Measurements from ENCODE around the gene DPH7. TPM values are rescaled to one million over a fixed set of nuclear protein-coding genes. Genes with fewer than 3 reads are reported as not detected.
"Not testable (repeated sequence)": the region's sequence is repeated elsewhere in the genome, so short reads cannot be mapped to it uniquely, and the experiment has no call there.

DPH7 gene
- total RNA-seq, 1 donor from 2014 or later = 57.2 TPM

GRCh38 chr9:137604345-137605086 lies 25.8 kb upstream of the DPH7 start:
- no peaks in the 10 kb centered on the region for H3K36me3 ChIP-seq
- no peaks in the 10 kb centered on the region for H3K9me3 ChIP-seq
- TF ChIP-seq CTCF (IDR thresholded peaks at IDR 0.05) = no peak
- no peaks in the 10 kb centered on the region for H3K27me3 ChIP-seq
- peaks cover 6 to 19% of the 10 kb centered on the region in 2 donors for H3K4me1 ChIP-seq
- intact Hi-C loops (cut with DNase I) = loop anchor here (1.0 to 10.0 kb wide), 5 partner anchors 14 to 150 kb away; partner anchors contain the start of genes DPH7, NSMF and ZMYND19
- DNase-seq (ENCODE audit: low spot score in 2 of 2) = no peak
- peak overlapping the region; percentile 73 to 91 for H3K4me3 ChIP-seq
- peak overlapping the region; percentile 66 to 67 for H3K27ac ChIP-seq

GRCh38 chr9:137603879-137604278 lies 25.2 kb upstream of the DPH7 start:
- H3K27ac ChIP-seq = peak overlapping the region in 1 of 2 donors; percentile 66
- TF ChIP-seq CTCF (IDR thresholded peaks at IDR 0.05) = no peak

GRCh38 chr9:137602661-137603060 lies 23.9 kb upstream of the DPH7 start:
- Histone ChIP-seq H3K27me3 (no peaks in the 10 kb centered on the region), H3K27ac (no peak overlapping the region), H3K4me3 (no peak overlapping the region), H3K36me3 (no peaks in the 10 kb centered on the region), H3K9me3 (no peaks in the 10 kb centered on the region), H3K4me1 (peaks cover 6 to 19% of the 10 kb centered on the region in 2 donors)
- DNase-seq (ENCODE audit: low spot score in 2 of 2) = no peak
- intact Hi-C loops (cut with DNase I) = loop anchor here (10.0 kb wide), 1 partner anchor 148 kb away; the partner anchor contains the start of gene NSMF
- TF ChIP-seq CTCF (IDR thresholded peaks at IDR 0.05) = no peak

More at GRCh38 chr9:137603879-137604278, 25.2 kb upstream of the DPH7 start:
- intact Hi-C loops (cut with DNase I) = loop anchor here (10.0 kb wide), 1 partner anchor 149 kb away; the partner anchor contains the start of gene NSMF
- Histone ChIP-seq H3K27me3 (no peaks in the 10 kb centered on the region), H3K4me3 (peak overlapping the region in 1 of 2 donors; percentile 91), H3K9me3 (no peaks in the 10 kb centered on the region), H3K36me3 (no peaks in the 10 kb centered on the region), H3K4me1 (peaks cover 6 to 19% of the 10 kb centered on the region in 2 donors)
- no peak for DNase-seq (ENCODE audit: low spot score in 2 of 2)

- no peaks in the 10 kb centered on the region for H3K4me1 ChIP-seq
- H3K36me3 ChIP-seq = no peaks in the 10 kb centered on the region
- no peak overlapping the region for H3K27ac ChIP-seq
- H3K27me3 ChIP-seq = no peaks in the 10 kb centered on the region
- H3K9me3 ChIP-seq = no peaks in the 10 kb centered on the region
- no peak for TF ChIP-seq CTCF (IDR thresholded peaks at IDR 0.05)
- no peak overlapping the region for H3K4me3 ChIP-seq
- no peak for DNase-seq (ENCODE audit: low spot score in 2 of 2)
- intact Hi-C loops (cut with DNase I) = no loop called here
These were observed 20.2 kb upstream of the DPH7 start for GRCh38 chr9:137598943-137599342.

DNA sequence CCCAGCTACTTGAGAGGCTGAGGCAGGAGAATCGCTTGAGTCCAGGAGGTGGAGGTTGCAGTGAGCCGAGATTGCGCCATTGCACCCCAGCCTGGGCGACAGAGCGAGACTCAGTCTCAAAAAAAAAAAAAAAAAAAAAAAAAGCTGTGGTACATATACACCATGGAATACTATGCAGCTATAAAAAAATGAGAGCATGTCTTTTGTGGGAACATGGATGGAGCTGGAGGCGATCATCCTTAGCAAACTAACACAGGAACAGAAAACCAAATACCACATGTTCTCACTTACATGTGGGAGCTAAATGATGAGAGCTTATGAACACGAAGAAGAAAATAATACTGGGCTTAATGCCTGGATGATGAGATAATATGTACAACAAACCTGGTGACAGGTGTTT lies 17.9 kb upstream of the DPH7 start:
- intact Hi-C loops (cut with DNase I); H3K9me3 ChIP-seq: not testable (repeated sequence)

DNA sequence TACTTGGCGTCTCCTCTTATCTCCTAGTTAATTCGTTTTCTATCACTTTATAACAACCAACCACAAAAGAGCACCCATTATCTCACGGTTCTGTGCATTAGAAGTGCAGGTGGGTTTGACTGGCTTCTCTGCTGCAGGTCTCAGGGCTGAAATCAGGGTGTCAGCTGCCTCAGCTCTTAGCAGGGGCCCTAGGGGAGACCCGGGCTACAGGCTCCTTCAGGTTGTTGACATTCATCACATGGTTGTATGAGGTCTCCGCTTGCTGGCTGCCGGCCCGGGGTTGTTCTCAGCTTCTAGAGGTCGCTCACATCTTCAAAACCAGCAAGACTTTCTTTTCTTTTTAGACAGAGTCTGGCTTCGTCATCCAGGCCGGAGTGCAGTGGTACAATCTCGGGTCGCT lies 14.5 kb upstream of the DPH7 start:
- Histone ChIP-seq H3K36me3 (peaks cover 2 to 3% of the 10 kb centered on the region in 2 donors), H3K27me3 (no peaks in the 10 kb centered on the region), H3K27ac (no peak overlapping the region), H3K4me1 (peaks cover 7 to 14% of the 10 kb centered on the region in 2 donors), H3K4me3 (no peak overlapping the region), H3K9me3 (no peaks in the 10 kb centered on the region)
- no peak for TF ChIP-seq CTCF (IDR thresholded peaks at IDR 0.05)
- no peak for DNase-seq (ENCODE audit: low spot score in 2 of 2)
- intact Hi-C loops (cut with DNase I) = loop anchor here (5.0 kb wide), 1 partner anchor 41 kb away; the partner anchor contains the start of genes MRPL41 and PNPLA7

More for the DNA sequence above, 17.9 kb upstream of the DPH7 start:
- not testable (repeated sequence) for H3K27me3 ChIP-seq; DNase-seq (ENCODE audit: low spot score in 2 of 2); H3K4me3 ChIP-seq; H3K36me3 ChIP-seq; H3K27ac ChIP-seq; H3K4me1 ChIP-seq
